Nephron progenitor cell (in vitro differentiated cells): Measurements from ENCODE around the gene DHX36.

Experiments
- DNase-seq: peaks from one replicate; pipeline ENCODE4 v3.0.0; 2021
- H3K27ac Mint-ChIP-seq: 2 replicates; pipeline ENCODE4 v1.8.0; 2021; ENCODE audit warnings: mild to moderate bottlenecking, moderate library complexity, mixed read lengths
- H3K27me3 Mint-ChIP-seq: 2 replicates; pipeline ENCODE4 v1.8.0; 2021; ENCODE audit warnings: mild to moderate bottlenecking, low read depth, mixed read lengths; ENCODE audit not compliant: poor library complexity
- H3K36me3 Mint-ChIP-seq: 2 replicates; pipeline ENCODE4 v1.8.0; 2021; ENCODE audit warnings: low read depth, mixed read lengths
- H3K4me1 Mint-ChIP-seq: 2 replicates; pipeline ENCODE4 v1.8.0; 2021; ENCODE audit warnings: mixed read lengths
- H3K4me3 Mint-ChIP-seq: 2 replicates; pipeline ENCODE4 v1.8.0; 2021; ENCODE audit warnings: mild to moderate bottlenecking, moderate library complexity, mixed read lengths
- H3K9me3 Mint-ChIP-seq: 2 replicates; pipeline ENCODE4 v1.8.0; 2021; ENCODE audit warnings: mild to moderate bottlenecking, moderate library complexity, mixed read lengths
- TF ChIP-seq, protein P1 (sequence below): fragments of 200-600 bp; sonication (generic); IDR thresholded peaks from 2 replicates; pipeline ENCODE4 v1.5.0; 2021; ENCODE audit warnings: antibody characterized with exemption

The DHX36 gene

GRCh38 chr3:154324919-154325318 lies 632 bp upstream of the DHX36 start:
- Mint-ChIP-seq H3K9me3 (peaks cover 14% of the 10 kb centered on the region), H3K36me3 (no peaks in the 10 kb centered on the region), H3K27me3 (no peaks in the 10 kb centered on the region), H3K27ac (peak overlapping the region; percentile 100), H3K4me3 (peak overlapping the region; percentile 97), H3K4me1 (peaks cover 24% of the 10 kb centered on the region)
- TF ChIP-seq, protein P1, sequence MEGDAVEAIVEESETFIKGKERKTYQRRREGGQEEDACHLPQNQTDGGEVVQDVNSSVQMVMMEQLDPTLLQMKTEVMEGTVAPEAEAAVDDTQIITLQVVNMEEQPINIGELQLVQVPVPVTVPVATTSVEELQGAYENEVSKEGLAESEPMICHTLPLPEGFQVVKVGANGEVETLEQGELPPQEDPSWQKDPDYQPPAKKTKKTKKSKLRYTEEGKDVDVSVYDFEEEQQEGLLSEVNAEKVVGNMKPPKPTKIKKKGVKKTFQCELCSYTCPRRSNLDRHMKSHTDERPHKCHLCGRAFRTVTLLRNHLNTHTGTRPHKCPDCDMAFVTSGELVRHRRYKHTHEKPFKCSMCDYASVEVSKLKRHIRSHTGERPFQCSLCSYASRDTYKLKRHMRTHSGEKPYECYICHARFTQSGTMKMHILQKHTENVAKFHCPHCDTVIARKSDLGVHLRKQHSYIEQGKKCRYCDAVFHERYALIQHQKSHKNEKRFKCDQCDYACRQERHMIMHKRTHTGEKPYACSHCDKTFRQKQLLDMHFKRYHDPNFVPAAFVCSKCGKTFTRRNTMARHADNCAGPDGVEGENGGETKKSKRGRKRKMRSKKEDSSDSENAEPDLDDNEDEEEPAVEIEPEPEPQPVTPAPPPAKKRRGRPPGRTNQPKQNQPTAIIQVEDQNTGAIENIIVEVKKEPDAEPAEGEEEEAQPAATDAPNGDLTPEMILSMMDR: no peak
- DNase-seq: no peak

DNA sequence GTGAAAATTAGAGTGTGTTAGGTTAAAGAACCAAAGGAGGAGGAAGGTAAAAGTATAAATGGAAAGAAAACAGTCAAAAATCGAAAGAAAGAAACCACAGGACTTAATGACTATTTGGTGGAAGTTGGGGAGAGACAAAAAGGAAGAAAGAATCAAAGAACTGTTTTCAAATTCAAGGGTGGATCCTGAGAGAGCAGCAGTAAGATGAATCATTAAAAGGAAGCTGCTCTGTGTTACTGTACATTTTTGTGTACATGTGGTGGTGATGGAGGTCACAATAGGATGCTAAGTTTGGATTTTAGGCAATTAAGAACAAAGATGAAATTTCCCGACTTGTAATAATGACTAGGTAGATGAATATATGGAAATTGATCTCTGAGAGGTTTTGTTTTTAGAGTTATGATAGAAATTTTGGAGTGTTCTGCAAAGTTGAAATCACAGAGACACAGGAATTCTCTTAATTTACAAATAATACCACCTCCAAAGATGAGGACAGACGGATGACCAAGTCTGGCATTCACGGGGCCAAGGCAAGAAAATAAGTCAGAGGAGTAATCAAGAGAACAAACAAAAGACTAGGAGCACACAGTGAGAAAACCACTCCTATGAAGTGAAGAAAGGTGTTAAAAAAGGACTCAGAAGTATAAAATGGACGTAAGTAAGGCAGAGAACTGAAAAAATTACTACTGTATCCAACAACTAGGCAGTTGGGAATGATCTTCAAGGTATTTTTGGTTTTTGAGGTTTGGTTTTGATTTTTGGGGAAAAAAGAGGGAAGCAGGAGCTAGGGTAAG lies 7.1 kb downstream of the DHX36 start:
- no peaks in the 10 kb centered on the region for H3K27me3 Mint-ChIP-seq
- H3K9me3 Mint-ChIP-seq: peaks cover 9% of the 10 kb centered on the region
- H3K36me3 Mint-ChIP-seq: peaks cover 50% of the 10 kb centered on the region
- peak overlapping the region; percentile 62 for H3K27ac Mint-ChIP-seq
- no peak overlapping the region for H3K4me3 Mint-ChIP-seq
- peaks cover 19% of the 10 kb centered on the region for H3K4me1 Mint-ChIP-seq
- TF ChIP-seq, protein P1: no peak
- DNase-seq: no peak

- TF ChIP-seq, protein P1: no peak
- Mint-ChIP-seq H3K4me3 (no peak overlapping the region), H3K9me3 (no peaks in the 10 kb centered on the region), H3K4me1 (peaks cover 13% of the 10 kb centered on the region), H3K27ac (no peak overlapping the region), H3K27me3 (no peaks in the 10 kb centered on the region), H3K36me3 (peaks cover 64% of the 10 kb centered on the region)
- no peak for DNase-seq
These were observed 10.1 kb downstream of the DHX36 start for GRCh38 chr3:154314152-154314551.

- H3K4me1 Mint-ChIP-seq: no peaks in the 10 kb centered on the region
- TF ChIP-seq, protein P1: no peak
- no peak overlapping the region for H3K27ac Mint-ChIP-seq
- no peaks in the 10 kb centered on the region for H3K27me3 Mint-ChIP-seq
- DNase-seq: no peak
- no peaks in the 10 kb centered on the region for H3K9me3 Mint-ChIP-seq
- H3K4me3 Mint-ChIP-seq: no peak overlapping the region
- peaks cover 65% of the 10 kb centered on the region for H3K36me3 Mint-ChIP-seq
These were observed 13.4 kb downstream of the DHX36 start for GRCh38 chr3:154310840-154311239.

DNA sequence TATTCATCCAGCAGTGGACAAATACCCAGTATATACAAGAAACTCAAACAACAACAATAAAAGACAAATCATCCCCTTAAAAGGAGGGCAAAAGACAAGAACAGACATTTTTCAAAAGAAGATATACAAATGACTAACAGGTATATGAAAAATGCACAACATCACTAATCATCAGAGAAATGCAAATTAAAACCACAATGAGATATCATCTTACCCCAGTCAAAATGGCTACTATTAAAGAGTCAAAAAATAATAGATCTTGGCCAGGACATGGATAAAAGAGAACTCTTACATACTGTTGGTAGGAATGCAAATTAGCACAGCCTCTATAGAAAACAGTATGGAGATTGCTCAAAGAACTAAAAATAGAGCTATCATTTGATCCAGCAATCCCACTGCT lies 16.9 kb downstream of the DHX36 start:
- H3K36me3 Mint-ChIP-seq: peaks cover 64% of the 10 kb centered on the region
- H3K27ac Mint-ChIP-seq: no peak overlapping the region
- DNase-seq: no peak
- H3K27me3 Mint-ChIP-seq: no peaks in the 10 kb centered on the region
- no peaks in the 10 kb centered on the region for H3K4me1 Mint-ChIP-seq
- H3K9me3 Mint-ChIP-seq: no peaks in the 10 kb centered on the region
- no peak overlapping the region for H3K4me3 Mint-ChIP-seq
- TF ChIP-seq, protein P1: no peak

GRCh38 chr3:154304936-154305335 lies 19.4 kb downstream of the DHX36 start:
- Mint-ChIP-seq H3K4me3 (no peak overlapping the region), H3K4me1 (no peaks in the 10 kb centered on the region), H3K27ac (no peak overlapping the region), H3K27me3 (no peaks in the 10 kb centered on the region), H3K36me3 (peaks cover 78% of the 10 kb centered on the region), H3K9me3 (no peaks in the 10 kb centered on the region)
- DNase-seq: no peak
- TF ChIP-seq, protein P1: no peak
